ENCODE results near the gene ZNF438.

Gene ZNF438

GRCh38 chr10:30835146-30835545, 196.5 kb downstream of the ZNF438 start:
- H3K27ac ChIP-seq = no peak overlapping the region
- TF ChIP-seq CTCF (IDR thresholded peaks at IDR 0.05; ENCODE audit: low read depth, low read length, missing control alignments) = no peak
- in situ Hi-C loops (cut with HindIII; ENCODE audit: low pct_ligation_motif_present, low sequenced_read_pairs) = no loop called here
- no peaks in the 10 kb centered on the region for H3K27me3 ChIP-seq (replicated peaks)
- no peak for DNase-seq
- no peak overlapping the region for H3K4me3 ChIP-seq (ENCODE audit: low read depth, low read length)
- H3K36me3 ChIP-seq (replicated peaks) = no peaks in the 10 kb centered on the region

- Histone ChIP-seq H3K27me3 (replicated peaks) (no peaks in the 10 kb centered on the region), H3K4me3 (ENCODE audit: low read depth, low read length) (no peak overlapping the region), H3K27ac (no peak overlapping the region), H3K36me3 (replicated peaks) (no peaks in the 10 kb centered on the region)
- DNase-seq = no peak
- in situ Hi-C loops (cut with HindIII; ENCODE audit: low pct_ligation_motif_present, low sequenced_read_pairs) = no loop called here
- TF ChIP-seq CTCF (IDR thresholded peaks at IDR 0.05; ENCODE audit: low read depth, low read length, missing control alignments) = no peak
Measured at GRCh38 chr10:30834651-30835050, 197.0 kb downstream of the ZNF438 start.

GRCh38 chr10:30834153-30834552, 197.5 kb downstream of the ZNF438 start:
- no peaks in the 10 kb centered on the region for H3K36me3 ChIP-seq (replicated peaks)
- DNase-seq = no peak
- in situ Hi-C loops (cut with HindIII; ENCODE audit: low pct_ligation_motif_present, low sequenced_read_pairs) = no loop called here

GRCh38 chr10:30833628-30833970, 198.1 kb downstream of the ZNF438 start:
- no peak overlapping the region for H3K4me3 ChIP-seq (ENCODE audit: low read depth, low read length)
- in situ Hi-C loops (cut with HindIII; ENCODE audit: low pct_ligation_motif_present, low sequenced_read_pairs) = no loop called here
- H3K27me3 ChIP-seq (replicated peaks) = no peaks in the 10 kb centered on the region
- no peak for TF ChIP-seq CTCF (IDR thresholded peaks at IDR 0.05; ENCODE audit: low read depth, low read length, missing control alignments)
- no peak for DNase-seq
- H3K27ac ChIP-seq = no peak overlapping the region
- no peaks in the 10 kb centered on the region for H3K36me3 ChIP-seq (replicated peaks)

More at GRCh38 chr10:30834153-30834552, 197.5 kb downstream of the ZNF438 start:
- no peak overlapping the region for H3K27ac ChIP-seq
- TF ChIP-seq CTCF (IDR thresholded peaks at IDR 0.05; ENCODE audit: low read depth, low read length, missing control alignments) = no peak
- no peak overlapping the region for H3K4me3 ChIP-seq (ENCODE audit: low read depth, low read length)
- H3K27me3 ChIP-seq (replicated peaks) = no peaks in the 10 kb centered on the region

- no peak for DNase-seq
- no peak for TF ChIP-seq CTCF (IDR thresholded peaks at IDR 0.05; ENCODE audit: low read depth, low read length, missing control alignments)
- in situ Hi-C loops (cut with HindIII; ENCODE audit: low pct_ligation_motif_present, low sequenced_read_pairs) = no loop called here
- Histone ChIP-seq H3K27me3 (replicated peaks) (no peaks in the 10 kb centered on the region), H3K27ac (no peak overlapping the region), H3K36me3 (replicated peaks) (no peaks in the 10 kb centered on the region), H3K4me3 (ENCODE audit: low read depth, low read length) (no peak overlapping the region)
Measured at GRCh38 chr10:30832749-30833627, 198.7 kb downstream of the ZNF438 start.
